Tibial nerve (tissue), 4 donors: Measurements from ENCODE around the gene NRG4. TPM values are rescaled to one million over a fixed set of nuclear protein-coding genes. Genes with fewer than 3 reads are reported as not detected.
"Not testable (repeated sequence)": the region's sequence is repeated elsewhere in the genome, so short reads cannot be mapped to it uniquely, and the experiment has no call there.

Source experiments
- DNase-seq, 2 donors: peaks; one replicate each; pipeline ENCODE4 v3.0.0-alpha.2; 2019; ENCODE audit warnings: low spot score in 2 of 2
- H3K27ac ChIP-seq, 4 donors: fragments of 200-600 bp; sonication (generic) in 3 of 4; one replicate each; pipeline ENCODE4 v1.5.1; 2017 to 2019; ENCODE audit warnings: mild to moderate bottlenecking in 1 of 4
- H3K27me3 ChIP-seq, 2 donors: fragments of 200-600 bp; sonication (generic) in 1 of 2; one replicate each; pipeline versions ENCODE4 v1.5.1 to v1.6.0; 2017 to 2019
- H3K36me3 ChIP-seq, 3 donors: fragments of 200-600 bp; sonication (generic); one replicate each; pipeline ENCODE4 v1.5.1; 2018 to 2019
- H3K4me1 ChIP-seq, 4 donors: fragments of 200-600 bp; sonication (generic) in 3 of 4; one replicate each; pipeline ENCODE4 v1.5.1; 2017 to 2019
- H3K4me3 ChIP-seq, 4 donors: fragments of 200-600 bp; sonication (generic) in 3 of 4; one replicate each; pipeline ENCODE4 v1.5.1; 2017 to 2019; ENCODE audit warnings: mild to moderate bottlenecking in 1 of 4, moderate library complexity in 1 of 4
- H3K9me3 ChIP-seq, 4 donors: fragments of 200-600 bp; sonication (generic) in 3 of 4; one replicate each; pipeline ENCODE4 v1.5.1; 2017 to 2019
- CTCF ChIP-seq, 5 experiments: fragments of 200-600 bp in 3 of 5; fragments of 450-650 bp in 2 of 5; sonication (generic) in 3 of 5; IDR thresholded peaks; one replicate each; pipeline ENCODE4 v1.5.1; 2016 to 2019; ENCODE audit warnings: antibody characterized with exemption in 5 of 5, mild to moderate bottlenecking in 3 of 5, moderate library complexity in 2 of 5
- EP300 ChIP-seq, 2 donors: sonication (generic); formaldehyde crosslinking; IDR thresholded peaks; one replicate each; pipeline ENCODE4 v1.6.1; 2017; ENCODE audit warnings: antibody characterized with exemption in 2 of 2, mild to moderate bottlenecking in 1 of 2
- POLR2A ChIP-seq, 2 donors: fragments of 450-650 bp; IDR thresholded peaks; one replicate each; pipeline ENCODE4 v1.6.1; 2017; ENCODE audit warnings: antibody characterized with exemption in 2 of 2, mild to moderate bottlenecking in 2 of 2, moderate library complexity in 2 of 2
- WGBS, 2 donors: methylation state at CpG; one replicate each; pipeline ENCODE4 v1.1.5; 2018; 5-methylcytosine and 5-hydroxymethylcytosine counted together
- total RNA-seq, 4 donors: library from RNA; depleted of rRNA; stranded (reverse); fragments of >200 nt; gene quantifications; one replicate each; pipeline ENCODE4 v1.1.0, GENCODE V29; 2016

The NRG4 gene
- total RNA-seq, 4 donors from 2014 or later = 0.44 TPM; not detected in 3

GRCh38 chr15:75981149-75981815 is 30.9 kb downstream of the NRG4 start:
- H3K9me3 ChIP-seq = peaks cover 0 to 13% (median 0%) of the 10 kb centered on the region in 4 donors
- TF ChIP-seq EP300 (IDR thresholded peaks at IDR 0.05) (no peak), CTCF (IDR thresholded peaks at IDR 0.05) (no peak), POLR2A (IDR thresholded peaks at IDR 0.05) (no peak)
- no peaks in the 10 kb centered on the region for H3K4me1 ChIP-seq
- 51 to 61% methylated on average over 2 of the region's 2 CpGs for WGBS, 2 donors
- no peak for DNase-seq
- H3K27me3 ChIP-seq = no peaks in the 10 kb centered on the region
- no peaks in the 10 kb centered on the region for H3K36me3 ChIP-seq
- no peak overlapping the region for H3K27ac ChIP-seq
- H3K4me3 ChIP-seq = no peak overlapping the region

- DNase-seq, H3K36me3 ChIP-seq, H3K27ac ChIP-seq, H3K4me3 ChIP-seq, H3K4me1 ChIP-seq, H3K27me3 ChIP-seq: not testable (repeated sequence)
- 92 to 100% methylated on average over 3 of the region's 3 CpGs for WGBS, 2 donors
- H3K9me3 ChIP-seq = peaks cover 0 to 23% (median 0%) of the 10 kb centered on the region in 4 donors
Observed at GRCh38 chr15:75976766-75977165, 35.5 kb downstream of the NRG4 start.

GRCh38 chr15:75966073-75966472 is 46.2 kb downstream of the NRG4 start:
- Histone ChIP-seq H3K36me3 (no peaks in the 10 kb centered on the region), H3K9me3 (no peaks in the 10 kb centered on the region), H3K27ac (no peak overlapping the region), H3K27me3 (no peaks in the 10 kb centered on the region), H3K4me3 (no peak overlapping the region), H3K4me1 (no peaks in the 10 kb centered on the region)
- no peak for DNase-seq
- WGBS, 2 donors = 34 to 50% methylated on average over 2 of the region's 2 CpGs
- TF ChIP-seq EP300 (IDR thresholded peaks at IDR 0.05) (no peak), POLR2A (IDR thresholded peaks at IDR 0.05) (no peak), CTCF (IDR thresholded peaks at IDR 0.05) (no peak)

GRCh38 chr15:75961331-75961730 is 50.9 kb downstream of the NRG4 start:
- 84 to 97% methylated on average over 1 of the region's 1 CpG for WGBS, 2 donors

GRCh38 chr15:75955720-75956119 is 56.5 kb downstream of the NRG4 start:
- H3K9me3 ChIP-seq = no peaks in the 10 kb centered on the region
- TF ChIP-seq CTCF (IDR thresholded peaks at IDR 0.05) (no peak), POLR2A (IDR thresholded peaks at IDR 0.05) (no peak), EP300 (IDR thresholded peaks at IDR 0.05) (no peak)
- H3K36me3 ChIP-seq = no peaks in the 10 kb centered on the region
- H3K27ac ChIP-seq = no peak overlapping the region
- no peaks in the 10 kb centered on the region for H3K4me1 ChIP-seq
- WGBS, 2 donors = 71 to 76% methylated on average over 1 of the region's 1 CpG
- no peak for DNase-seq
- H3K27me3 ChIP-seq = no peaks in the 10 kb centered on the region
- H3K4me3 ChIP-seq = no peak overlapping the region

More at GRCh38 chr15:75961331-75961730, 50.9 kb downstream of the NRG4 start:
- Histone ChIP-seq H3K9me3 (no peaks in the 10 kb centered on the region), H3K27ac (no peak overlapping the region), H3K27me3 (no peaks in the 10 kb centered on the region), H3K4me3 (no peak overlapping the region), H3K36me3 (no peaks in the 10 kb centered on the region), H3K4me1 (no peaks in the 10 kb centered on the region)
- TF ChIP-seq CTCF (IDR thresholded peaks at IDR 0.05) (no peak), POLR2A (IDR thresholded peaks at IDR 0.05) (no peak), EP300 (IDR thresholded peaks at IDR 0.05) (no peak)
- DNase-seq = no peak
